GM12801 (cell line): ENCODE data around the gene PER3.

Source experiments
- TF ChIP-seq, protein P1 (sequence below): IDR thresholded peaks from one replicate; pipeline ENCODE4 v1.5.1; 2011; ENCODE audit warnings: control low read depth; ENCODE audit not compliant: insufficient read length; ENCODE audit errors: extremely low read depth

PER3 gene

DNA sequence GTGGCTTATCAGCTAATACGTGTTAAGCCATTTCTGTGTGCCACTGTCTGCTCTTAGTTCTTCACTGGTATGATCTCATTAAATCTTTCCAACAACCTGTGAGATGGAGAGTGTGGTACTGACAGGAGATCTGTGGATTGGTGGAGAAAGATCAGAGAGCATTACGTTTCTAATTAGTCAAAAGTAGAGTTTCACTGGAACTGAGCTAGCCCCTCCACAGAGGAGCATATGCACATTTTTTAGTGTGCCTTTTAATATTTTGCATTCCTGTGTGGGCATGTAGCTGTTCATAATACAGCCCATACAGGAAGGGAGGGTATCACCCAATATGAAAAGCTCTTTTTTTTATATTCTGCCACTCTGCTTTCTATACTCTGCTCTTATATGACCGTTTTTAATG, 37.2 kb downstream of the PER3 start:
- TF ChIP-seq, protein P1, sequence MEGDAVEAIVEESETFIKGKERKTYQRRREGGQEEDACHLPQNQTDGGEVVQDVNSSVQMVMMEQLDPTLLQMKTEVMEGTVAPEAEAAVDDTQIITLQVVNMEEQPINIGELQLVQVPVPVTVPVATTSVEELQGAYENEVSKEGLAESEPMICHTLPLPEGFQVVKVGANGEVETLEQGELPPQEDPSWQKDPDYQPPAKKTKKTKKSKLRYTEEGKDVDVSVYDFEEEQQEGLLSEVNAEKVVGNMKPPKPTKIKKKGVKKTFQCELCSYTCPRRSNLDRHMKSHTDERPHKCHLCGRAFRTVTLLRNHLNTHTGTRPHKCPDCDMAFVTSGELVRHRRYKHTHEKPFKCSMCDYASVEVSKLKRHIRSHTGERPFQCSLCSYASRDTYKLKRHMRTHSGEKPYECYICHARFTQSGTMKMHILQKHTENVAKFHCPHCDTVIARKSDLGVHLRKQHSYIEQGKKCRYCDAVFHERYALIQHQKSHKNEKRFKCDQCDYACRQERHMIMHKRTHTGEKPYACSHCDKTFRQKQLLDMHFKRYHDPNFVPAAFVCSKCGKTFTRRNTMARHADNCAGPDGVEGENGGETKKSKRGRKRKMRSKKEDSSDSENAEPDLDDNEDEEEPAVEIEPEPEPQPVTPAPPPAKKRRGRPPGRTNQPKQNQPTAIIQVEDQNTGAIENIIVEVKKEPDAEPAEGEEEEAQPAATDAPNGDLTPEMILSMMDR, result no peak

GRCh38 chr1:7824701-7825100, 40.6 kb downstream of the PER3 start:
- TF ChIP-seq, protein P1, result no peak

DNA sequence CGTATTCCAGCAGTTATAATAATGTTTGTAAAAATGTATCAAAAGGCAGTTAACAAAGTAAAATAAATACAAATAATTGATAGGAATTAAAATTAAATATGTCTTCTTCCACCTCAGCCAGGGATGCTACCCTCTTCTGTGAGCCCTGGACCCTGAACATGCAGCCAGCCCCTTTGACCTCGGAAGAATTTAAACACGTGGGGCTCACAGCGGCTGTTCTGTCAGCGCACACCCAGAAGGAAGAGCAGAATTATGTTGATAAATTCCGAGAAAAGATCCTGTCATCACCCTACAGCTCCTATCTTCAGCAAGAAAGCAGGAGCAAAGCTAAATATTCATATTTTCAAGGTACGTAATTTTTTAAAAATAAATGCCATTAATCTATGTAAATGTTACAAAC, 42.3 kb downstream of the PER3 start:
- TF ChIP-seq, protein P1, result no peak

- TF ChIP-seq, protein P1, result no peak
Measured at GRCh38 chr1:7827126-7827955, 43.2 kb downstream of the PER3 start.

DNA sequence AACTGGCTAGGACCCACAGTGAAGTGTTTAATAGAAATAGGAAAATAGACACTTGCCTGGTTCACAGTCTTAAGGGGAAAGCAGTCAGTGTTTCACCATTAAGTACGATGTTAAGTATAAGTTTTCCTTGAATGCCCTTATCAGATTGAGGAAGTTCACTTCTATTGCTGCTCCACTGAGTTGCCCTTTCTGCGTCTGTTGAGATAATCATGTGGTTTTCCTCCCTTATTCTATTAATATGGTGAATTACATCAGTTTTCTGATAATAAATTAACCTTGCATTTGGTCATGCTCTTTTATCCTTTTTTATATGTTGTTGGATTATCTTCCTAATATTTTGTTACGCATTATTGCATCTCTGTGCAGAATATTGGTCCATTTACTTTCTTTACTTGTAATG, 47.4 kb downstream of the PER3 start:
- TF ChIP-seq, protein P1, result no peak

- TF ChIP-seq, protein P1, result no peak
Measured at GRCh38 chr1:7833035-7833434, 48.9 kb downstream of the PER3 start.

DNA sequence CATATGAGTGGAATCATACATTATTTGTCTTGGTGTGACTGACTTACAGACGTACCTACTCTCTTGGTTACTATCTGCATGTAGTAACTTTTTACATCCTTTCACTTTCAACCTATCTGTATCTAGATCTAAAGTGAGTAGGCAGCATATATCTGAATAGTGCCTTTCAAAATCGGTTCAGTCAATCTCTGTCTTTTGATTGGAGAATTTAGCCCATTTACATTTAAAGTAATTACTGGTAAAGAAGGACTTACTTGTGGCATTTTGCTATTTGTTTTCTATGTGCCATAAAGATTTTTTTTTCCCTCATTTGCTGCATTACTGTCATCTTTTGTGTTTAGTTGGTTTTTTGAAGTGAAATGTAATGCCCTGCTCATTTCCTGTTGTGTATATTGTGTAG, 54.6 kb downstream of the PER3 start:
- TF ChIP-seq, protein P1, result no peak
